Activated gamma-delta T cell treated with anti-CD3 and anti-CD28 coated beads, Interleukin-2, amount 50 U/mL, for 16 hours (primary cell): ENCODE data around the gene HMGCS2.
A peak's percentile ranks its signal among the peaks of the same experiment; 100 is the strongest.

ENCODE experiments used
- DNase-seq: peaks from one replicate; pipeline ENCODE4 v3.0.0-alpha.2; 2020; ENCODE audit warnings: low read depth

HMGCS2 gene

GRCh38 chr1:119768778-119769177 is at the start of gene HMGCS2:
TSS of gene HMGCS2 (minus strand) at chr1:119768905. CDS start at chr1:119768844, 61 bp downstream.
- no peak for DNase-seq

- no peak for DNase-seq
These were observed 49.5 kb upstream of the HMGCS2 start for GRCh38 chr1:119818181-119818580.

GRCh38 chr1:119816407-119816806 is 47.7 kb upstream of the HMGCS2 start:
- DNase-seq = no peak

DNA sequence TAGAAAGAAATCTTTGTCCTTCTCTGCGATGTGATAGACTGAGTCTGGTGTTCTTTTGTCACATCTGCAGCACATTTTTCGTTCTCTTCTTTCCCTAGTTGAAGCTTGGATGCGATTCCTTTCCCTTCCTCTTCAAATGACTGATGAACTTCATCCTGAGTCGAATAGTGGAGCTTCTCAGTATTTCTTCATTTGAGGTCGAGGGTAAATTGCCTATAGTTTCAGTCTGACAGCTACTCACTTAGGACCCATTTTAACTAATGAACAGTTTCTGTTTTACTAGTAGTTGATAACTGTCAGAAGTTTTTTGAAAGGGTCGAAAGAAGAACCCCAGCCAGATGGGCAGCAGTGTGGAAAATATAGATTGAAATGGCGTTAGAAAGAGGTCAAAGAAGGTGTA is 47.2 kb upstream of the HMGCS2 start:
- no peak for DNase-seq

GRCh38 chr1:119815361-119815760 is 46.7 kb upstream of the HMGCS2 start:
- no peak for DNase-seq

- no peak for DNase-seq
These were observed 45.6 kb upstream of the HMGCS2 start for GRCh38 chr1:119814288-119814687.

- DNase-seq = no peak
These were observed 43.4 kb upstream of the HMGCS2 start for GRCh38 chr1:119811985-119812557.

GRCh38 chr1:119811387-119811786 is 42.7 kb upstream of the HMGCS2 start, which contains the start of gene REG4:
TSS of gene REG4 (minus strand) at chr1:119811460. CDS start at chr1:119808769, 2,691 bp downstream.
- no peak for DNase-seq

DNA sequence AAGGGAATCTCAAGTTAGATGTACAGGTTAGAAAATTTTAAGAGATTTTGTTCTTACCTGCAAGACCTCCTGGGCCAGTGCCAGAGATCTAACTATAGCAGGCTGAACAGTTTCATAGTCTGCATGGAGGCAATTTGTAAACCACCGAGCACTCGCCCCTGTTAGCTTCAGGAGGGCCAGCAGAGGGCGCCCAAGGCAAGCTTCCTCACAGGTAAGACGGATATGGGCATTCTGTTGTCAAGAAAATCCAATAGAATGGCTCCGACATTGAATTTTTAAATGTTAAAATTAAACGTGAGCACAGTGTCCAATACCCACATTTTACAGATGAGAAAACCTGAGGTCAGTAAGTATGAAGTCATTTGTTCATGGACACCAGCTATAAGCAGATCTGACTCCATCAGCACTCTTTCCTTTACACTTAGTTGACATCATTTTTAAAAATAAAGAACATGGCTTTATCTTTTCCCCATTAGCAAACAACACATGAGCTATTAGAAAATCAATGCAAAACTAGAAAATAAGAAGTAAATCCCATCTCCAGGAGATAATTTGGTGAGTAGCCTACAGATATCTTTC is 40.4 kb upstream of the HMGCS2 start:
- peak; percentile 45 for DNase-seq

DNA sequence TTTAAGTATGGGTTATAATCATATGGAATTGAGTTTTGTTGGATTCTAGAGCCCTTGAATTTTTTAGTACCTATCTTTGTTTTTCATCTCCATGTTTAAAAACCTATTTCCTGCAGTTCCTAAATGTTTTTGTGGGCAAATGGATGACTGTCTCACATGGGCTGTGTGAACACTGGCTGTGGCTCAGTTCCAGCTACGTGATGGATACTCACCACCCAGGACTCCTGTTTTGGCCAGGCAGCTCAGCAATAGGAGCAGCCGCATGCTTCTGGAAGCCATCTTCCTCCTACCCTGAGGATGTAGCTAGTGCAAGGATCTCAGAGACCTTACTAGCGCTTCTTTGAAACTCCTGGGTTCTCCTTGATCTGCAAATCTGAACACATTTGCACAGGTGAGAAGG is 39.8 kb upstream of the HMGCS2 start:
- DNase-seq = no peak

GRCh38 chr1:119806489-119806888 is 37.8 kb upstream of the HMGCS2 start:
- no peak for DNase-seq

GRCh38 chr1:119805746-119806145 is 37.0 kb upstream of the HMGCS2 start:
- DNase-seq = no peak

DNA sequence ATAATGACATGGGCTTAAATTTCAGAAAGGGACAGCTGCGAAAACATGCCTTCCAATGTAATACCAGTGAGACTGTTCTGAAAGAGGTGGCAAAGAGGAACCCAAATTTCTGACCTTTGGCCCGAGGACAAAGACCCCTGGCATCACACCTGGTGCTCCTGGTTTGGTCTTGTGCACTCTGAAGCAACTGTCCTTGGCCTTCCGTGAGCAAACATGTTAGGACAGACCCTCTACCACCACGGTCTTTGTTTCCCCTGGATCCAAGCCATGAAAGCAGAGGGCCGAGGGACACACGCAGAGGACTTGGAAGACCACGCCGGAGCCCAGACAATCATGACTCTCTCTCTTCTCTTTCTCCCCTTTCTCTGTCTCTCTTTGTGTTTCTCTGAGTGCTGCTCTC is 36.5 kb upstream of the HMGCS2 start:
- no peak for DNase-seq

GRCh38 chr1:119799599-119800177 is 31.0 kb upstream of the HMGCS2 start:
- DNase-seq = no peak

- DNase-seq = no peak
These were observed 30.3 kb upstream of the HMGCS2 start for GRCh38 chr1:119799003-119799402.

DNA sequence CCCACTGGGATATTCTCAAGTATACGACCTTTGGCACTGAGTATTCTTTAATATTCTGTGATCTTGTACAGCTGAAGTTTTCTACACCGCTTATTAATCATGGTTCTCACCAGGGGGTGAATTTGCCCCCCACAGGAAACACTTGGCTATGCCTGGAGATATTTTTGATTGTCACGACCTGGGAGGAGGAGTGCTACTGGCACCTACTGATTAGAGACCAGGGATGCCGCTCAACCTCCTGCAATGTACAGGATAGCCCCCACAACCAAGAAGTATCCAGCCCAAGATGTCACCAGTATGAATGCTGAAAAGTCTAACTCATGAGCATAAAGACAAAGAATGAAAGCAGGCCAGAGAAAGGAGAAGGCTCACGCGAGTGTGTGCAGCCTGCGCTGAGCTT is 28.9 kb upstream of the HMGCS2 start:
- no peak for DNase-seq

DNA sequence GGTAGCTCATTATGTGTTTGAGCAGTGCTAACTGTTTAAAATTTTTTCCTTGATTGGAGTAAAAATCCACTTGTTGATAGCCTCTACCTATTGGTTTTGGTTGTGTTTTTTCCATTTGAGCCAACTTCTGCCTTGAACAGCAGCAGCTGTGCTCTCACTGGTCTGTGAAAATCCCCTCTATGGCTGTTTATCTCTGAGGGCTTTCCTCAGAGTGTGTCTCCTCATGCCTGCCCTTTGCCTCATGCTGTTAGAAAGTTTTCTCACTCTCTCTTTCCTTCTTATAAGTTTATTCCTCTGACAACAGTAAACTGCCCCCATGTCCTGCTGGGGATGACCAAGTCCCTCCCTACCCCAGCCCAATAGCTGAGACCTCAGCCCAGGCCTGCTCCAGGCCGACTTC is 28.5 kb upstream of the HMGCS2 start:
- no peak for DNase-seq

DNA sequence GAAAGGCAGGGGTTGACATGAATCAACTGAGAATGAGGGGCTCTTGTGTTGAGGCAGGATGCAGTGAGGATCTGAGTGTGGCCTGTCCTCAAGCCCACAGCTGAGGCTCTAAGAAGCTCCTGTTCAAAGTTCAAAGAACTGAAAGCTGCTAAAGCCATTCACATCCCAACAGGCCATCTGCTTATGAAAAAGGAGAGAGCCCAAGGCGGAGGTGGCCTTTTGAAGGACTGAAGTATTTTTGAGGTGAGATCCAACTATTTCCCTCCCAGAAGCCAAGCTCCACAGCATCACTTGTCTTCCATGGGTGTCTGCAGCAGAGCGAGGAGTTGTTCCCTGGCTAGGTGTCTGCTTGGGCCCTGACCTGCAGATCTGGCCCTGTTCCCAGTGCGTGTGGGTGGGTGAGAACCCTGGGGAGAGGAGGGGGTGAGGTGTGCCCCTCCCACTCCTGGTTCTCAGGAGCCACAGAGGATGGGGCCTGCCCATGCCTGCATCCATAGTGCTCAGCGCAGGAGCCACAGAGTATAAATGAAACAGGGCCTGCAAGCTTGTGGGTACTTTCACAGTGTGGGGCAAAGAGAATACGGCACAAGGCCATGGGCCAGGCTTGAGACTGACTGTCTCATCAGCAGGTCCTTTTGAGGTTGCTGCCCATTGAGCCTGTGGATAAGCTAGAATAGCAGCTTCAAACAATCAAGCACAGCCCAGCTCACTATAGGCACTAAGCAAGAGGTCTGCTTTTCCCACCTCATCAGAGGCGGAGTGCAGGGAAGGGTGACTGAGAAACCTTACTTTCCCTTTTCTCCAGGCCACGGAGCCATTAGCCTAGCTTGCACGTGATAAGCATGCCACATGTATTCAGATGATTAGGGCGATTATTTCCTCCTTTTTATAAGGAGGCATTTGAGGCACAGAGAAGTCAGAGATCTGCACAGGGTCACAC is 26.8 kb upstream of the HMGCS2 start:
- DNase-seq = no peak

DNA sequence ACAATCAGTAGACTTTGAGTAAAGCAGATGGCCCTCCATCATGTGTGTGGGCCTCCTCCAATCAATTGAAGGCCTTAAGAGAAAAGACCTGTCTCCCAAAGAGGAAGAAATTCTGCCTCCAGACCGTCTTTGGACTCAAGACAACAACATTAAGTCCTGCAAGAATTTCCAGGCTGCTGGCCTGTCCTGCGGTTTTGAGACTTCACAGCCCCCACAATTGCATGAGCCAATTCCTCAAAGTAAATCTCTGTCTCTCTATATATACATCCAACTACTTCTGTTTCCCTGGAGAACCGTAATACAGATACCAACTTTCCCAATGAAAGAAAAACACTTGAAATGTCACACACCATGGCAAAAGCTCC is 26.2 kb upstream of the HMGCS2 start:
- no peak for DNase-seq

GRCh38 chr1:119794230-119794875 is 25.6 kb upstream of the HMGCS2 start:
- no peak for DNase-seq

DNA sequence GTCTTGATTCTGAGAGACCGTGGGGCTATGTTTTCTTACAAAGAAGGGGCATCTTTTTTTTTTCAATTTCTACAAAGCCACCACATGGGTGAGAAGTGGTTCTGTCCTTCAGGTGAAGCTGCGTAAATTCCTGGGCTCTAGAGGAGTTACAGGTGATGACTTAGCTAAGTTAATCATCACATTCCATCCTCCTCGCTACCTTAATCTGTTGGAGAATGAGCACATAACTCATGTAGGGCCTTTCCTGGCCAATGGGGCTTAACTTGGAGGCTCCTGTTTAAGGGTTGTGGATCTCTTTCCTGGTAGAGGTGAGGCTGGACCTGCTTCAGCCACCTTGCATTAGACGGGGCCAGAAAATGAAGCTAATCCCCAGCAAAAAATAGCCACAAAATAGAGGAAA is 22.7 kb upstream of the HMGCS2 start:
- no peak for DNase-seq

GRCh38 chr1:119790451-119791198 is 21.9 kb upstream of the HMGCS2 start:
- no peak for DNase-seq
